PC-3 (cell line): ENCODE results near the gene ZDHHC24.

Experiments
- CTCF ChIP-seq: fragments of 300-600 bp; sonication (generic); conservative IDR thresholded peaks from 2 replicates; pipeline ENCODE4 v1.5.1; 2017; ENCODE audit warnings: antibody characterized with exemption, low read depth, mild to moderate bottlenecking, low read length
- EZH2 ChIP-seq: fragments of 300-600 bp; sonication (generic); IDR thresholded peaks from one replicate; pipeline ENCODE4 v1.6.1; 2017; ENCODE audit warnings: antibody characterized with exemption, mild to moderate bottlenecking, low read length; ENCODE audit not compliant: unreplicated experiment

GRCh38 chr11:66493130-66493529 lies 52.7 kb downstream of the ZDHHC24 start:
- TF ChIP-seq CTCF, result no peak
- no peak for TF ChIP-seq EZH2
